ENCODE data around the gene ANXA2R.
A peak's percentile ranks its signal among the peaks of the same experiment; 100 is the strongest.

ANXA2R gene

DNA sequence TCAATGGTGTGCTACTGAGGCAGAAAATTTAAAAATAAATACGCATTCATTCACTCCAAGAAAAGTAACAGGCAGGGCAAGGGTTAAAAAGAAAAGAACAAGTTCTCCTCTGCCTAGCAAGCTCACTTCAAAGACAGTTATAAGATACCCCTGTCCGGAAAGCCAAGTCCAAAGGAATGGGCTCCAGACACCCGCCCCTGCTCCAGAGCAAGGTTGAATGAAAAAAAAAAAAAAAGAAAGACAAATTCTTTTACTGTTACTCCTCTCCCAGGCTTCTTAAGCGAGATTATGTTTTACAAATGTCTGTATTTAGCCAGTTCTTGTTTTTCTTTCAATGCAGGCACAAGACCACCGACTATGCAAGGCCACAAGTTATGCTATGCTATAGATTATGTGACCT, 9.1 kb upstream of the ANXA2R start:
- no peaks in the 10 kb centered on the region for H3K27me3 ChIP-seq (ENCODE audit: control insufficient read depth, insufficient read depth, low read length)
- H3K4me3 ChIP-seq (ENCODE audit: low read length), result no peak overlapping the region
- peaks cover 31% of the 10 kb centered on the region for H3K4me1 ChIP-seq (ENCODE audit: control insufficient read depth, insufficient read depth, low read length)
- H3K36me3 ChIP-seq (ENCODE audit: insufficient read depth, low read length), result no peaks in the 10 kb centered on the region
- no peak overlapping the region for H3K9ac ChIP-seq (ENCODE audit: low read depth, low read length)
- H3K9me3 ChIP-seq (replicated peaks; ENCODE audit: low read length), result no peaks in the 10 kb centered on the region
- H3K4me2 ChIP-seq (ENCODE audit: low read length), result peak overlapping the region; percentile 6

DNA sequence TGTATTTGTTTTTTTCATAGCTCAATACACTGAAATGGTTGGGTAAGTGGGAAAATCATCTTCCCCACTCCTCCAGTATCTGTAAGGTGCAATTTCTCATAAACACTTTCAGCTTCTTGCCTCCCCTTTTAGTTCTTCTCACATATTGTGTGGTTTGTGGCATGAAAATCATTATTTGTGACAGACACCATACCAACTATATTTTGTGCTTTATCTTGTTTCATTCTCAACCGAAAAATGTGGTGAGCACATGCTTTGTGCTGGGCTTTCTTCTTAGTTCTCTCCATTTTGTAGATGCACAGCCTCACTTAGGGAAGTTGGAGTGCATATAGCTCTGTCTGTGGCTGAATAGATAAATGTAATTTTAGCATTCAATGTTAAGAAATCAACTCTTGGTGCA, 6.4 kb upstream of the ANXA2R start:
- no peaks in the 10 kb centered on the region for H3K27me3 ChIP-seq (ENCODE audit: control insufficient read depth, insufficient read depth, low read length)
- no peak overlapping the region for H3K4me3 ChIP-seq (ENCODE audit: low read length)
- no peaks in the 10 kb centered on the region for H3K9me3 ChIP-seq (replicated peaks; ENCODE audit: low read length)
- peaks cover 33% of the 10 kb centered on the region for H3K4me1 ChIP-seq (ENCODE audit: control insufficient read depth, insufficient read depth, low read length)
- no peak overlapping the region for H3K9ac ChIP-seq (ENCODE audit: low read depth, low read length)
- no peaks in the 10 kb centered on the region for H3K36me3 ChIP-seq (ENCODE audit: insufficient read depth, low read length)
- H3K4me2 ChIP-seq (ENCODE audit: low read length), result no peak overlapping the region

DNA sequence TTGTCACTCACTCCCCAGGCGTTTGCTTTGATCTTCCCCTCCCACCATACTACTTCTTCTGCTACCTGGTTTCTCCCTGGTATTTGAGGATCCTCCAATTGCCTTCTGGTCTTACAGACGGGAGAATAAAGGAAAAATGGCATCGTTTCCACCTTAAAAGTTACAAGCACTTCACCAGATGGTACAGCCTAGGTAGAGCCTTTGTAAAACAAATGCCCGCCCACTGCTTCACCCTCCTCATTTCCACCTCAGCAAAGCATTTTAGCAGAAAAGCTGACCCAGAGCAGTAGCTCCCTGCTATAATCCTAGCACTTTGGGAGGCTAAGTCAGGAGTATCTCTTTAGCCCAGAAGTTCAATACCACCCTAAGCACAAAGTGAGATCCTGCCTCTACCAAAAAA, 5.1 kb upstream of the ANXA2R start:
- H3K4me2 ChIP-seq (ENCODE audit: low read length), result no peak overlapping the region
- H3K27me3 ChIP-seq (ENCODE audit: control insufficient read depth, insufficient read depth, low read length), result no peaks in the 10 kb centered on the region
- H3K9ac ChIP-seq (ENCODE audit: low read depth, low read length), result no peak overlapping the region
- H3K4me3 ChIP-seq (ENCODE audit: low read length), result no peak overlapping the region
- H3K4me1 ChIP-seq (ENCODE audit: control insufficient read depth, insufficient read depth, low read length), result peaks cover 33% of the 10 kb centered on the region
- H3K36me3 ChIP-seq (ENCODE audit: insufficient read depth, low read length), result no peaks in the 10 kb centered on the region
- H3K9me3 ChIP-seq (replicated peaks; ENCODE audit: low read length), result no peaks in the 10 kb centered on the region

DNA sequence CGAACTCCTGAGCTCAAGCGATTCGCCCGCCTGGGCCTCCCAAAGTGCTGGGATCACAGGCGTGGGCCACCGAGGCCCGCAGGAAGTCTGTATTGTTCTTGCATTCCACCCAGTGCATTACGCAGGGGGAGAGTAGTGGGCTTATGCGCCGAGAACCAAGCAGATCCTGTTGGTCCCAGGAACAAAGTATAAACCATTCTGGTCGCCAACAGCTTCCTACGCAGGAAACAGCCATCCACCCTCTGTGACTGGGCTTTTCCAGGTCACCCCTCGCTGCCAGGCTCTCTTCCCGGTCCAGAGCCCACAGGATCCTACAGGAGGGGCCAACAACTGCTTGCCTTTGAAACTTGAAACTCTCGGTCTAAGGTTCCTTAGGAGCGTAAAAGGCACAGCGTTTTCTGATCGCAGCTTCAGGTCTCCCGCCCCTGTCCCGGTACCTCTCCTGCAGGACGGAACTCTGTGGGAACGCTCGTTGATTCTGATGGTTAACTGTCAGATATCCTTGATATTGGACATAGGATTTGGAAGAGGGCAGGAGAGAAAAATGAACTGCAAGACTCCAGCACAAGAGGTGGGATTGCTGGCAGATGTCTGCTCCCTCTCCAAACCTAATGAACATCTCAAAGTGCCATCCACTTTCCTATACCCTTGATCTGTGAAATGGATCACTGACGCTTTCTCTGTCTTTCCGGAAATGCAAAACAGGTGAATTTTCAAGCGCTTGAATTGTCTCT, 4.2 kb upstream of the ANXA2R start:
- Histone ChIP-seq H3K4me2 (ENCODE audit: low read length) (peak overlapping the region; percentile 74), H3K9ac (ENCODE audit: low read depth, low read length) (peak overlapping the region; percentile 22), H3K4me3 (ENCODE audit: low read length) (peak overlapping the region; percentile 56), H3K9me3 (replicated peaks; ENCODE audit: low read length) (no peaks in the 10 kb centered on the region), H3K36me3 (ENCODE audit: insufficient read depth, low read length) (no peaks in the 10 kb centered on the region), H3K4me1 (ENCODE audit: control insufficient read depth, insufficient read depth, low read length) (peaks cover 29% of the 10 kb centered on the region), H3K27me3 (ENCODE audit: control insufficient read depth, insufficient read depth, low read length) (no peaks in the 10 kb centered on the region)

DNA sequence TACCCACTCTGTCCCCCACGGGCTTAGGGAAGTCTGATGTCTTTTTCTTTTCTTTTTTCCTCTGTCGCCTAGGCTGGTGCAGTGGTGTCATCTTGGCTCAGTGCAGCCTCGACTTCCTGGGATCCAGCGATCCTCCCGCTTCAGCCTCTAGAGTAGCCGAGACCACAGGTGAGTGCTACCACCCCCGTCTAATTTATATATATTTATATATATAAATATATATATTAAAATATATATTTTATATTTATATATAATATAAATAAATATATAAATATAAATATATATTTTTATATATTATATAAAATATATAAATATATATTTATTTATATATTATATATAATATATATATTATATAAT, 3.3 kb upstream of the ANXA2R start:
- Histone ChIP-seq H3K9ac (ENCODE audit: low read depth, low read length) (peak overlapping the region; percentile 90), H3K27me3 (ENCODE audit: control insufficient read depth, insufficient read depth, low read length) (no peaks in the 10 kb centered on the region), H3K4me1 (ENCODE audit: control insufficient read depth, insufficient read depth, low read length) (peaks cover 24% of the 10 kb centered on the region)

DNA sequence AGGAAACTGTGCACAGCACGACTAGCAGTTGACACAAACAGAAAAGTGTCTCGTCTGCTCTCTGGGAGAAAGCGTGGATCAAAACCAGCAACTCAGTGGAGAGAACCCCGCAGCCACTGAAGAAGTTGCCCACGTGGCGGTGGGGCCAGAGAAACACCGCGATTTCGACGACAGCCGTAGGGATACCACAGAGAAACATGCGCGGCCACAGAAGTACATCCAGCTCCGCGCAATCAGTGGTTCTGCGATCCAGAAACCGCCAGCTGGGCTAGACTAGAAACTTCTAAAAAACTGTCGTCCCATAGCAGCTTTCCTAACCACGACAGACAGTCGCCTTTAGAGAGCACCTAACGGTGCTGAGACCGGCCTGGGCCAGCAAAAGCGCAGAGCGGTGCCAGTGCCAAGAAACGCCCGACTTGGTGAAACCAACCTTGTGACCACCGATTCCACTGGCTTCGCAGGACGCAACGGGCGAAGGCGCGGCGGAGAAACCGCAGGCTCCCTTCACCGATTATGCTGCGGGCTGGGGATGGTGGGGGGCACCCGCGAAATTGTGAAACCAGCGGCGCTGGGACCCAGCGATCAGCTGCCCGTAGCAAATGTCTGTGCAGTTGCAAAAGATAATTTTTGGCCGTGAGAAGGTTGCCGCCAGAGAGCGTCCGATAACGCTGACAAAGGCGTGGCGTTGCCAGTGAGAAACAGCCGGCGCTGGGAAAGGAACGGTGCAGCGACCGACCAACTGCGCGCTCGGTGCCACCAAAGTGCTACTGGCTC, 2.7 kb upstream of the ANXA2R start:
- Histone ChIP-seq H3K4me3 (ENCODE audit: low read length) (peak overlapping the region; percentile 84), H3K9me3 (replicated peaks; ENCODE audit: low read length) (no peaks in the 10 kb centered on the region), H3K9ac (ENCODE audit: low read depth, low read length) (peak overlapping the region; percentile 90), H3K4me2 (ENCODE audit: low read length) (peak overlapping the region; percentile 93), H3K4me1 (ENCODE audit: control insufficient read depth, insufficient read depth, low read length) (peaks cover 26% of the 10 kb centered on the region), H3K27me3 (ENCODE audit: control insufficient read depth, insufficient read depth, low read length) (no peaks in the 10 kb centered on the region), H3K36me3 (ENCODE audit: insufficient read depth, low read length) (no peaks in the 10 kb centered on the region)

More for the DNA sequence above, 3.3 kb upstream of the ANXA2R start:
- H3K4me3 ChIP-seq (ENCODE audit: low read length), result peak overlapping the region; percentile 84
- H3K36me3 ChIP-seq (ENCODE audit: insufficient read depth, low read length), result no peaks in the 10 kb centered on the region
- peak overlapping the region; percentile 93 for H3K4me2 ChIP-seq (ENCODE audit: low read length)
- H3K9me3 ChIP-seq (replicated peaks; ENCODE audit: low read length), result no peaks in the 10 kb centered on the region

DNA sequence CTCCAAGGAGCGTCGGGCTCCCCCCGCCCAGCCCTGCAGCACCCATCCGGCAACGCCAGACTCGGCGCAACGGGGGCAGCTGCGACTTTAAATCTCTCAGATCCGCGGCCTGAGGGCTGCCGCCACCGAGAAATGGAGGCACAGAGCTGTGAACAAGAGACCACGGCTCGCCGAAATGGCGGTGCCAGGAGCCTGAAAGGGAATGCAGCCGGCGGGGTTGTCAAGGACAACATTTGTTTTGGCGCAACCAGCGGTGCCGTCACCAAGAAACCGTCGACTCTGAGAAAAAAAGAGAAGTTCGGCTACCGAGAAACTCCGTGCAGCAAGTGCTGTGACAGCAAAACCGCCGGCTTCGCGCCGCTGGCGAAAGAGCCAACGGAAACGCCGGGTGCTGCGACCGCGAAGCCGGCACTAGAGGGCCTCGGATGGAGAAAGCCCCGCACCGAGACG, 2.1 kb upstream of the ANXA2R start:
- Histone ChIP-seq H3K4me3 (ENCODE audit: low read length) (peak overlapping the region; percentile 84), H3K27me3 (ENCODE audit: control insufficient read depth, insufficient read depth, low read length) (no peaks in the 10 kb centered on the region), H3K4me2 (ENCODE audit: low read length) (peak overlapping the region; percentile 93), H3K36me3 (ENCODE audit: insufficient read depth, low read length) (no peaks in the 10 kb centered on the region), H3K9me3 (replicated peaks; ENCODE audit: low read length) (no peaks in the 10 kb centered on the region), H3K9ac (ENCODE audit: low read depth, low read length) (peak overlapping the region; percentile 90), H3K4me1 (ENCODE audit: control insufficient read depth, insufficient read depth, low read length) (peaks cover 21% of the 10 kb centered on the region)

DNA sequence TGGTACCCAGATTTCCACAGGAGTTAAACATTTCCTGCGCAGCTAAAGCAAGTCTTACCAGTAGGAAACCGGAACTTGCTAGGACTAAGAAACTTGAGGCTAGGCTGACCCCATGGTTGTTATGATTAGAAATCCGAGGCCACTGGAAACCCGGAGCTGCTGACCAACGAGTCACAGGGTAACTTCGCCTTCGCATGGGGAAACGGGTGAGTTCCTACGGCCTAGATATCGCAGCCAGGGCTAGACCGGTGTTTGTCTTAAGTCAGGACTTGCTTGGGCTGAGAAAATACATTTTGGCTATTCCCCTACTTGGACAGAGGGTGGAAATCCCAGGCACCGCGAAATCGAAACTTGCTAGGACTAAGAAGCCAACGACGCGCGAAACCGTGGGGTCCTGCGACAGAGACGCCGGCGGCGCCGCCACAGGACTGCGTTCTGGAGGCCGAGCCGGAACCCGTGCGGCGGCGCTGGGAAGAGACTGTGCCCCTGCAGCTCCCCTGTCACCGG, 1.6 kb upstream of the ANXA2R start:
- H3K36me3 ChIP-seq (ENCODE audit: insufficient read depth, low read length), result no peaks in the 10 kb centered on the region
- peak overlapping the region; percentile 84 for H3K4me3 ChIP-seq (ENCODE audit: low read length)
- H3K9ac ChIP-seq (ENCODE audit: low read depth, low read length), result peak overlapping the region; percentile 90
- peak overlapping the region; percentile 93 for H3K4me2 ChIP-seq (ENCODE audit: low read length)
- H3K9me3 ChIP-seq (replicated peaks; ENCODE audit: low read length), result no peaks in the 10 kb centered on the region
- H3K27me3 ChIP-seq (ENCODE audit: control insufficient read depth, insufficient read depth, low read length), result no peaks in the 10 kb centered on the region
- peaks cover 19% of the 10 kb centered on the region for H3K4me1 ChIP-seq (ENCODE audit: control insufficient read depth, insufficient read depth, low read length)

DNA sequence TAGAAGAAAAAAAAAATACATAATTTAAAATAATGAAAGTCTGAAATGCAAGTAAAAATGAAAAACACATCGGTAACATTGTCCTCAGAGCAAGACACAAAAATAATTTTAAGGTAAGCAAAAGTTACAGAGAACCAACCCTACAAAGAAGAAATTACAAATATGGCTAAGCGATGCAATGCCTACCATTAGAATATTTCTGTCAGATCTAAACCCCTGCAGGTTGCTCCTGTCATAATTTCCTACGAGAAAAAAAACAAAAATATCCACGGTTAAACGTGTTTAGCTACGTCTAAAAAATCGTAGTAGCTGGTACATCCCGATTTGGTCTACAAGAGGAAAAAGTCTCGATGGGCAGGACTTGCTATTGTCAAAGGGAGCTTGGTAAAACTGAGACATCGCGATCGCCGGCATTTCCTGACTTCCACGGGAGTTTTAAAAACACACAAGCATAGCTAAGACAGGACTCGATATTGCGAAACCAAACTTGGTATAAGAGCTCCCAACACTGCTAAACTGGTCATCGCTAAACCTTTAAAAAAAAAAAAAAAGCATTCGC, 1.1 kb upstream of the ANXA2R start:
- Histone ChIP-seq H3K9me3 (replicated peaks; ENCODE audit: low read length) (no peaks in the 10 kb centered on the region), H3K4me3 (ENCODE audit: low read length) (peak overlapping the region; percentile 84), H3K4me1 (ENCODE audit: control insufficient read depth, insufficient read depth, low read length) (peaks cover 19% of the 10 kb centered on the region), H3K4me2 (ENCODE audit: low read length) (peak overlapping the region; percentile 93), H3K27me3 (ENCODE audit: control insufficient read depth, insufficient read depth, low read length) (no peaks in the 10 kb centered on the region), H3K9ac (ENCODE audit: low read depth, low read length) (peak overlapping the region; percentile 90), H3K36me3 (ENCODE audit: insufficient read depth, low read length) (no peaks in the 10 kb centered on the region)

DNA sequence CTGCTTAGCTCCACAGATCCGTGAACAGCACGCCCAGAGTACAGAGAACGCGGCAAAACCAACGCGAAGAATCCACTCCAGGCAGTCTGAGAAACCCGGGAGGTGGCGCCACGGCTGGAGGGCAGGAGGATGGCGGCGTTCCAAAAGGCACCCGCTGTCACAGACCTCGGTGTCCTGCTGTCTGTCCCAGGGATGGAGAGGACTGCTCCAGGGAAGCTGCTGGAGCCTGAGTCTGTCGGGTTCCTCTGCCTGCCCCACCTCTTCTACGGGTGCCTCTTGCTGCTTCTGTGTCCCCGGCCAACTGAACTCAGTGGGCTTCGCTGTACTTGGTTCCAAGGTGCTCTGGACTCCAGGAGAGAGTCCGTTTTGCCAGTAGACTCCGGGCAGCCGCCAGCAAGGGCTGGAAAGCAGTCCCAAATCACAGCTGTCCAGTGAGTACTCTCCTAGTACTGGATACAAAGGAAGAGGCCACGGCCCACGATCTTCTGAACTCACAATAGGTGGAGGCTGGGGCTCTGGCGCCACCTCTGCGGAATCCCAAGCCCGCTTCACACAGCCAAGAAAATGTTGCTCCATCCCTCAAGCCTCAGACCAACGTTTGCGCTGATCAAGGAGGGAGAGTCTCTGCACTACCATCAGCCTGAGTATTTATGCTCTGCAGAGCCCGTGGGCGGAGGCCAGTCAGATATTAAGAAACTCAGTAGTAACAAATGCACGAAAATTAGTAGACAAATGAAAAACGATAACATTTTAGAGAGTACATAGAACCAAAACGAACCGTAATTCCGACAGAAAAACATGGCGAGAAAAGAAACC, 440 bp downstream of the ANXA2R start:
- Histone ChIP-seq H3K4me2 (ENCODE audit: low read length) (peak overlapping the region; percentile 93), H3K4me1 (ENCODE audit: control insufficient read depth, insufficient read depth, low read length) (peaks cover 19% of the 10 kb centered on the region), H3K9ac (ENCODE audit: low read depth, low read length) (peak overlapping the region; percentile 90), H3K4me3 (ENCODE audit: low read length) (peak overlapping the region; percentile 84), H3K27me3 (ENCODE audit: control insufficient read depth, insufficient read depth, low read length) (no peaks in the 10 kb centered on the region), H3K9me3 (replicated peaks; ENCODE audit: low read length) (no peaks in the 10 kb centered on the region), H3K36me3 (ENCODE audit: insufficient read depth, low read length) (no peaks in the 10 kb centered on the region)

DNA sequence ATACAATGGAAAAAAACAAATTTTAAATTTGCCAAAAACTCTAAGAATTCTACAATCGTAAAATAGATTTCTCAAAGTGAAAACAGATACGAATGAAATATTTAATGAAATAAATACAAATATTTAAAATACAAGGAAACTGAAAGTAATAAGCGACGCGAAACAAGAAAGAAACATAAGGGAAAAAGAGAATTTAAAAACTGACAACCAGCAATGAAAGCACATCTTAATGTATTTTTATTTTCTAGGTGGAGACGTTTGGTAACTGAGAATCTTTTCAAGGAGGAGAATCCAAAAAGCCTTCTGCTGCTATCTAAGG, 1.0 kb downstream of the ANXA2R start:
- Histone ChIP-seq H3K4me2 (ENCODE audit: low read length) (peak overlapping the region; percentile 93), H3K4me3 (ENCODE audit: low read length) (peak overlapping the region; percentile 84), H3K4me1 (ENCODE audit: control insufficient read depth, insufficient read depth, low read length) (peaks cover 19% of the 10 kb centered on the region), H3K9ac (ENCODE audit: low read depth, low read length) (peak overlapping the region; percentile 90), H3K27me3 (ENCODE audit: control insufficient read depth, insufficient read depth, low read length) (no peaks in the 10 kb centered on the region), H3K36me3 (ENCODE audit: insufficient read depth, low read length) (no peaks in the 10 kb centered on the region), H3K9me3 (replicated peaks; ENCODE audit: low read length) (no peaks in the 10 kb centered on the region)
